Activated gamma-delta T cell treated with anti-CD3 and anti-CD28 coated beads, Interleukin-2, amount 50 U/mL, for 16 hours (primary cell): ENCODE measurements around the gene SNTG2.

Experiments used
- DNase-seq: peaks from one replicate; pipeline ENCODE4 v3.0.0-alpha.2; 2020; ENCODE audit warnings: low read depth

Gene SNTG2

GRCh38 chr2:926896-927295 is 23.8 kb upstream of the SNTG2 start:
- DNase-seq = no peak

- DNase-seq = no peak
These were observed 21.5 kb upstream of the SNTG2 start for GRCh38 chr2:929011-929735.

GRCh38 chr2:929925-930324 is 20.7 kb upstream of the SNTG2 start:
- DNase-seq = no peak

- DNase-seq = no peak
These were observed 19.7 kb upstream of the SNTG2 start for GRCh38 chr2:930935-931334.

DNA sequence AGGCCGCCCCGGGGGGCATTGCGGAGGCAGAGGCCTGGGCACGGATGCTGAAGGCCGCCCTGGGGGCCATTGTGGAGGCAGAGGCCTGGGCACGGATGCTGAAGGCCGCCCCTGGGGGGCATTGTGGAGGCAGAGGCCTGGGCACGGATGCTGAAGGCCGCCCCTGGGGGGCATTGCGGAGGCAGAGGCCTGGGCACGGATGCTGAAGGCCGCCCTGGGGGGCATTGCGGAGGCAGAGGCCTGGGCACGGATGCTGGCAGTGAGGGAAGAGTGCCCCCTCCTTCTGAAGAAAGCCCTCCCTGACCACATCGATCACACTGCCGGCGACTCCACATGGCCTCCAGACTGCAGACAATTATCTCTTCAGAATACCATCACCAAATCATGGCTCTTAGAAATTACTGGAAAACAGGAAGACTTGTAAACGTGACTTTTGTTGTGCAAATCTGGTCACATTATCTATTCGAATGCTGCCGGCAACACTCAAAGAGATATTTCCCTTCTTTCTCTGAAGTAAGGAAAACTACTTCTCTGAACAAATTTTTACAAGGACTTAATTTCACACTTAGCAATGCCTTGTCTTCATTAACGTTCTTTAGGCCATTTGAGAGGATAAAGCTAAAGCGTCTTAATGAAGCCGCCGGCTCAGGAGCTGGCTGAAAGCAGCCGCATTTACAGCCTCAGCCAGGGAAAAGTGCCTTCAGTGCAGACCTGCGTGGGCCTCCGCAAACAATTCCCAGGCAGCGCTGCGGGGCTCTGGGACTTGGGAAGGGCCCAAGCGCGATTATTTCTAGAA is 18.1 kb upstream of the SNTG2 start:
- DNase-seq = no peak

GRCh38 chr2:933734-934295 is 16.8 kb upstream of the SNTG2 start:
- DNase-seq = no peak

DNA sequence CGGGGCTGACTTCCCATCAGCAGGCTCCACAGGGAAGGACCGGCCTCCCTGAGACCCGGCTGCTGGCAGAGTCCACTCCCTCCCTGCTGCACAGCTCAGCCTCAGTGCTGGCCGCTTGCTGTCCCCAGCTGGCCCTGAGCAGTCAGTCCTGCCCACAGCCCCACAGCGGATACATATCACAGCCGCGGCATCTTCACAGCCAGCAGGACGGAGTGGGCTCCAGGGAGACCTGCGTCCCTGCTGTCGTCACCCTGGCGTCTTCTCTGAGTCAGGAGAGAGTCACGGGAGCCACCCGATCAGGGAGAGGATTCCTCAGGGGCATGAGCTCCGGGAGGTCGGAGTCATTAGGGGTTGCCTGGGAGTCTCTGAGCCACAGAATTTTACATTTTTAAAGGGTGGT is 13.1 kb upstream of the SNTG2 start:
- no peak for DNase-seq

DNA sequence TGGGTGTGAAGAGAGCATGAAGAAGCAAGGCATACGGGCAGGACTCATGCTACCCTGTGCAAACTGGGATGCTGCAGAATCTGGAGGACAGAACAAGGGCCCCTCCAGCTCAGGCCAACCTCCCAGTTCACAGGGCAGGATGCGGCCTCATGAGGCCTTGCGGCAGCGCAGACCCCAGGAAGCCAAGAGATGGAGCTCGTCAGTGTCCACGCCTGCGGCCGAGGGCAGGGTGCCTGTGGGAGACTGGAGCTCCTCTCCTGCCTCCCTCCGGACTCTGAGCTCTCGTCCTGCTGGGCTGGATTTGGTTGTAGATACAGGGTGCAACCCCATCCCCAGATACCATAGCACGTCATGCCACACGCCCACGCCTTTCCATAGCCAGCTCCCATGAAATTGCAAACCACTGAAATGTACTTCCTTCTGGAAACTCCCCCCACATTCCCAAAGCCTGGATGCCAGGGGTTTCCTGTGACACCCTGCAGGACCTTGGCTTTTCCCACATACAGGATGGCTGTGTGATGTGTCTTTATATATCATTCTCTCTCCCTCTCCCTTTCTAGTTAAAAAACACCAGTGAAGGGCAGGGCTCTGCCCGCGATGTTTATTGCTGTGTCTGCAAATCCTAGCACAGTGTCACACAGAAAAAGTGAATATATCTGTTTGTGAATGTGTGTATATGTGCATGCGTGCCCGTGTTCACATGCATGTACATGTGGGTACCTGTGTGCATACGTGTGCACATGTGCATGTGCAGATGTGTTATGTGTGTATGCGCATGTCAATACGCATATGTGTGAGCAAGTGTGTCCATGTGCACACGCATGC is 12.3 kb upstream of the SNTG2 start:
- DNase-seq = no peak

GRCh38 chr2:939936-940601 is 10.6 kb upstream of the SNTG2 start:
- no peak for DNase-seq

DNA sequence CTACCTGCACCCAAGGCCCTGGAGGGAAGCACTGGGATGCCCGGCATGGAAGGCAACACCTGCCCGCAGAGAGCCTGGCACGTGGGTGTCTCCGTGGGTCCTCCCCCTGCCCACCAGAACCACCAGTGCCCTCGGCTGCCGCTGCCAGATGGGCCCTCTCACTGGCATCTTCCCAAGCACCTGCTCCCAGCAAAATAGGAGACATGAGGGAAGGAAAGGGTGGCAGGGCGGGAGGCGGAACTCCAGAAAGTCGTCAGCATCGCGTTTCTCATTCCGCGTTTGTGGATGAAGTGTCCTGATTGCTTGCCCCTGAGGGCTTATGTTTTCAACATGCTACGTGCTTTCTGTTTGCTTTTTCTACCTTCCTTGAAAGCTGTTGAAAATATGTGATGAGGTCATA is 8.8 kb upstream of the SNTG2 start:
- no peak for DNase-seq

DNA sequence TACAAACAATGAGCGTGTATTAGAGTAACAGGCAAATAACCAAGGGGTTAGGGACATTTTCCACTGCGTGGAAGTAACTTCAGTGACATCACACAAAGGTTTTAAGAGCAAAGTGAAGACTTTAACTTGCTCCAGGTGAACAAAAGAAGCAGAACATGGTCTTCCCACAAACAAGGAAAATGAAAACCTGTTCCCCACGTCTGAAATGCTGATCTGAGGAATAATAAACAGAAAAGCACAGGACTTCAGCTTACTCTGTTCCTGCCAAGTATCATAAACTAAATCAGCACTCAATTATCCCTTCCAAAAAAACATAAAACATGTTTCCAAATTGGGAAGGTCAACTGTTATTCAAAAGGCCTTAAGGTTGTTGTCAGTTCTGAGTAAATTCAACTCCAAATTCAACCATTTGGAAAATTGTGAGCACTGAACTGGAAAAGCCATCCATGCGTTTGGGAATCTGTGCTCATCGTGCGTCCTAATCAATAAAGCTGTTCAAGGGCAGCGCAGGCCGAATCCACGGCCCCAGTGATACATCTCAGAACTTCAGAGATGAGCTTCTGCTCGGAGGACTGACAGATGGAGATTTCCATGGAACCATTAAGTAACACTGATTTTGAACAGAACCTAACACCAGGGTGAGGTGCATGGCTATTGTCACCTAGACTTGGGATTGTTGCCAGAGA is 7.7 kb upstream of the SNTG2 start:
- DNase-seq = no peak

DNA sequence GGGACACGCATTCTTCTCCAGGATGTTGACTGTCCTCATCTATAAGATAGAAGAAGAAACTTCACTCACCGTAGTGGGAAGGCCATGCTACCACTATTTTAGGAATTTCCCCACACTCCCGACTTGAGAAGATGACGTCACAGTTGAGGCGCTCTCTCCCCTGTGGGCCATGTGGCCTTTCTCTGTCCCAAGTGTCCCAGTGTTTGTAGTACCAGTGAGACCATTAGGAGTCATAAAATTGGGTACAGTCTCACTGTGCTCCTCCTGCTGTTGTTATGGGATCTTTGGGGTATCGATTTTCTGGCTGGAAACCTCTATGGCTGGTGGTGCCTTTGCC is 7.2 kb upstream of the SNTG2 start:
- no peak for DNase-seq

- DNase-seq = no peak
These were observed 6.8 kb upstream of the SNTG2 start for GRCh38 chr2:943821-944220.

GRCh38 chr2:944693-945092 is 6.0 kb upstream of the SNTG2 start:
- DNase-seq = no peak

DNA sequence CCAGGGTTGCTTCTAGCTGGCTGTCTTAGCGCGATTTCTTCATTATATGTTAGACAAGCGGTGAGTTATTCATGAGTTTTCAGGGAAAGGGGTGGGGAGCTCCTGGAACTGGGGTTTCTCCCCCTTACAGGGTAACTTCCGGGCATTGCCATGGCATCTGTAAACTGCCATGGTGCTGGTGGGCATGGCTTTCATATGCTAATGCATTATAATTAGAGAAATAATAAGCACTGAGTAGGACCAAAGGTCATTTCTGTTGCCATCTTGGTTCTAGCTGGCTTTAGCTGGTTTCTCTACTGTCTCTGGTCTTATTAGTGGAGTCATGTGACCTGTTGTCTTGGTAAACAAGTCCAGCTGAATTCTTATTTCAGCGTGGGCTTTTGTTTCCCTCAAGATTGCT is 5.5 kb upstream of the SNTG2 start:
- no peak for DNase-seq

DNA sequence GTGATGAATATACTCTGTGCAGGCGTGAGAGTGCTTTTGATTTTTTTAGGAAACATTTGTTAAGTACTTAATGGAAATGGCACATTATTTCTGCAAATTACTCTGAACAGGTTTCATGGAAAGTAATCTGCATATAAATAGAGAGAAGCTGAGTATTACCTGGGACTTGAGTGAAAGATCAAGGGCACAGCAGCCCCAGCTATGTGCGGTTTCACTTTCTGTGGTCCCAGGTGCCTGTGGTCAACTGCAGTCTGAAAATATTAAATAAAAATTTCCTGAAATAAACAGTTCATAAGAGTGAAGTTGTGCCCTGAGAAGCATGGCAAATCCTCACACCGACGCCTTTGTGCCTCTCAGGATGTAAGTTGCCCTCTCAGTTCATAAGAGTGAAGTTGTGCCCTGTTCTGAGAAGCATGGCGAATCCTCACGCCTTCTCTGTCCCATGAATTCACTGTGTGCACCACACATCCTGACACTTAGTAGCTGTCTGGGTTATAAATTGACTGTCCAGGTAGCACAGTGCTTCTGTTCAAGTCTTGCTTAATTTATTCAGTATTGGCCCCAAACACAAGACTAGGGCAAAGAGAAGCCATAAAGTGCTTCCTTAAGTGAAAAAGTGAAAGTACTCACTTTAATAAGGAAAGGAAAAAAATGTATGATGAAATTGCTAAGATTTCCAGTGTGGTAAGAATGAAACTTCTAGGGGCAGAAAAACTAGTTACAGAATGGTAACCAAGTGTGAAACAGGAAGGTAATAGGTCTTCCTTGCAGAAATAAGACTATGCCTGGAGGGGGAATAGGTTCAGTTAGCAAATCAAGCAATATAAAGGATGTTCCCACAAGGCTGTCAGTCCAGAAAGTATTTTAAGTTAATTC is 4.3 kb upstream of the SNTG2 start:
- no peak for DNase-seq

GRCh38 chr2:949384-950079 is 1.1 kb upstream of the SNTG2 start:
- no peak for DNase-seq

DNA sequence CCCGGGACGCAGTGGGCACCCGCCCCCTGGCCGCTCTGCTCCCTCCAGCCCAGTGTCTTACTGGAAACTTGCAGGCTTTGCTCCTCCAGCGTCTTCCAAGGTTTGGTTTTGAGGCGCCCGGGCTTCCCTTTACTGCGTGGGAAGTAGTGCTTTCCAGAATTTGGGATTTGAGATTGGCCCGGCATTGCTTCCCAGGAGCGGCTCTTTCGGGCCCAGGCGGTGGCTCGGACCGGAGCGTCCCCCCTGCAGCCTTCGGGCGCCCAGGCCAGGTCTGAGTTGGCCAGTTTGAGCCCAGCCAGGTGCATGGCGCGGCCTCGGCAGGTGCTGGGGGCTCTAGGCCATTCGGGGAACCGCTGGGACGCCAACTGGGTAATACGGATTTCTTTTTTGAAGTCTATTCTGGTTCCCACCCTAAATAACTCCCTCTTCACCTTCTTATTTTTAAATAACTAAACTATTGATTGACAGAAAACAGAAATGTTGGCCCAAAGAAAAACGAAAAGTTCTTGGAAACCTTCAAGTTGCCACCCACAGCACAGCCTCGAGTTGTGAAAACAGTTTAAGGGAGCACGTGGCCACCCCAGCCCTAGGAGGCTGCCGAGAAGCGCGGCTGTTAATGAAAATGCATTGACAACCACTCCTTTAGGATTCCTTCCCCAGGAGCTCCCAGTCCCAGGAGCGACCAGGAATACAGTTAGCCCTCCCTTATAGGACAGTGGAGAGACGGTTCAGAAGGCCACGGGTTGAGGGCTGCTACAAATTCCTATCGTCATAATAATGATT is 766 bp downstream of the SNTG2 start:
- DNase-seq = no peak

GRCh38 chr2:953408-953807 is 2.8 kb downstream of the SNTG2 start:
- no peak for DNase-seq
